ENCODE data around the gene TOM1L2.

The TOM1L2 gene

DNA sequence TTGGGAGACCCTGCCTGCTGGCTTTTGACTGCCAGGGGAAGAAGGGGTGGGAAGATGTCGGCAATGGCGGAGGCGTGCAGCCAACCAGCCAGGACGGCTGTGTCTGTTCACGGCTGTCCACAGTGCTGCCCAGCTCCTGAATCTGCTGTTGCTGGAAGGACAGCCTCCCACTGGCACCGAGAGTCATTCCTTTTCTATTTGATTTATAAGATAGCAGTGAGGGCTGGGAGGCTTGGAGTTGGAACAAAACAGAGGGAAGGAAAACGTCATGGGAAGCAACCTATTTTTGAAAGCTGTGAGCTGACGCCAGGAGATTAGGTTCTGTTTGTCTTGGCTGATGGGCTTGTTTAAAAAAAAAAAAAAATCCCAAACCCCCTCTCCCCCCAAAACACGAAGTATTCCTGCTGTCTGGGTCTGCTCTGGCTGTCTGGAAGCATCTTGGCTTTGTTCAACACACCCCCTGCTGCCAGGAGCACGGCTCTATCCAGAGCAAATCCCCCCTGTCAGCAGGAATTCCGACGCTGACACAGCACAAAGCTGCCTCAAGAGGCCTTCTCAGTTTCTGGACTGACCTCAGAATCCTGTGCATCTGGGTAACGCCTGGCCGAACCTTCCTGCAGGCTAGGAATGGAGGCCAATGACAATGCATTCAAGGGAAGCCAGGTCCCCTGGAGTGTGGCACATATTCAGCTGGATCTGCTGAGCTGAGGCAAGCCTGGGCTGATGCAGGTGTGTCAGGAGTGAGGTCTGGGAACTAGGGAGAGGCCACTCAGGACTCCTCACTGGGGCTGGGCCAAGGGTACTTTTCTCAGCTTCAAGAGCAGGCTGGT lies 94.5 kb downstream of the TOM1L2 start:
- Histone ChIP-seq H3K4me1 (ENCODE audit: control insufficient read depth, low read length) (no peaks in the 10 kb centered on the region), H3K27ac (ENCODE audit: low read depth, low read length) (no peak overlapping the region), H4K20me1 (ENCODE audit: control insufficient read depth, insufficient read depth, low read depth, low read length) (no peaks in the 10 kb centered on the region), H3K27me3 (ENCODE audit: control insufficient read depth, low read length) (no peaks in the 10 kb centered on the region), H3K79me2 (ENCODE audit: control insufficient read depth, low read length) (no peaks in the 10 kb centered on the region), H3K36me3 (ENCODE audit: control insufficient read depth, low read length) (no peaks in the 10 kb centered on the region), H3F3A (ENCODE audit: control insufficient read depth, insufficient read depth) (no peaks in the 10 kb centered on the region), H3K9me2 (replicated peaks; ENCODE audit: control insufficient read depth, low read length) (no peaks in the 10 kb centered on the region), H3K4me2 (ENCODE audit: low read length) (no peak overlapping the region), H3K9me3 (ENCODE audit: control insufficient read depth, insufficient read depth, low read length) (no peaks in the 10 kb centered on the region), H3K4me3 (ENCODE audit: low read length) (no peak overlapping the region)
- TF ChIP-seq EZH2phosphoT487 (IDR thresholded peaks at IDR 0.05; ENCODE audit: borderline replicate concordance, low read length) (no peak), CTCF (IDR thresholded peaks at IDR 0.05; ENCODE audit: low read depth, low read length, poor library complexity, severe bottlenecking) (no peak)

GRCh38 chr17:17876959-17877528 lies 95.2 kb downstream of the TOM1L2 start:
- Histone ChIP-seq H3K4me1 (ENCODE audit: control insufficient read depth, low read length) (no peaks in the 10 kb centered on the region), H3K27me3 (ENCODE audit: control insufficient read depth, low read length) (no peaks in the 10 kb centered on the region), H3K27ac (ENCODE audit: low read depth, low read length) (no peak overlapping the region), H4K20me1 (ENCODE audit: control insufficient read depth, insufficient read depth, low read depth, low read length) (no peaks in the 10 kb centered on the region), H3K4me2 (ENCODE audit: low read length) (no peak overlapping the region), H3K36me3 (ENCODE audit: control insufficient read depth, low read length) (no peaks in the 10 kb centered on the region), H3K9me2 (replicated peaks; ENCODE audit: control insufficient read depth, low read length) (no peaks in the 10 kb centered on the region), H3K4me3 (ENCODE audit: low read length) (no peak overlapping the region), H3K79me2 (ENCODE audit: control insufficient read depth, low read length) (no peaks in the 10 kb centered on the region), H3F3A (ENCODE audit: control insufficient read depth, insufficient read depth) (no peaks in the 10 kb centered on the region), H3K9me3 (ENCODE audit: control insufficient read depth, insufficient read depth, low read length) (no peaks in the 10 kb centered on the region)
- no peak for TF ChIP-seq EZH2phosphoT487 (IDR thresholded peaks at IDR 0.05; ENCODE audit: borderline replicate concordance, low read length)
- no peak for TF ChIP-seq CTCF (IDR thresholded peaks at IDR 0.05; ENCODE audit: low read depth, low read length, poor library complexity, severe bottlenecking)

DNA sequence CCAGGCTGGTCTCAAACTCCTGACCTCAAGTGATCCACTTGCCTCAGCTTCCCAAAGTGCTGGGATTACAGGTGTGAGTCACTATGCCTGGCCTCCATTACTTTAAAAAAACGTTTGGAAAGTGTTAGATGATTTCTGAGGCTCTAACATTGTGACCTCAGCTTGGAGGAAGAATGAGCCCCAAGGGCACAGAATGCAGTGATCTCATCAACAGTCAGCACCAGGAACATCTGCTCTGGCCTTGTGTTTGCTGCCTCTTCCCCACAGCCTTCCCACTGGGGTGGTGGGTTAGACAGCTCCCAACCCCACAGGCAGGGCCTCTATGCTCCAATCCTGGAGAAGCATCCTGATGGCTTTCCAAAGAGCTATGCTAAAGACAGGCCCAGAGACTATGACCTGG lies 97.7 kb downstream of the TOM1L2 start:
- Histone ChIP-seq H3K9me3 (ENCODE audit: control insufficient read depth, insufficient read depth, low read length) (no peaks in the 10 kb centered on the region), H3K4me1 (ENCODE audit: control insufficient read depth, low read length) (no peaks in the 10 kb centered on the region), H3K27ac (ENCODE audit: low read depth, low read length) (no peak overlapping the region), H3K27me3 (ENCODE audit: control insufficient read depth, low read length) (no peaks in the 10 kb centered on the region), H3F3A (ENCODE audit: control insufficient read depth, insufficient read depth) (no peaks in the 10 kb centered on the region), H3K9me2 (replicated peaks; ENCODE audit: control insufficient read depth, low read length) (no peaks in the 10 kb centered on the region), H3K36me3 (ENCODE audit: control insufficient read depth, low read length) (no peaks in the 10 kb centered on the region), H3K79me2 (ENCODE audit: control insufficient read depth, low read length) (no peaks in the 10 kb centered on the region), H3K4me2 (ENCODE audit: low read length) (no peak overlapping the region), H3K4me3 (ENCODE audit: low read length) (no peak overlapping the region), H4K20me1 (ENCODE audit: control insufficient read depth, insufficient read depth, low read depth, low read length) (no peaks in the 10 kb centered on the region)
- TF ChIP-seq EZH2phosphoT487 (IDR thresholded peaks at IDR 0.05; ENCODE audit: borderline replicate concordance, low read length) = no peak
- TF ChIP-seq CTCF (IDR thresholded peaks at IDR 0.05; ENCODE audit: low read depth, low read length, poor library complexity, severe bottlenecking) = no peak
